ENCODE data around the gene PKD1L1.

The PKD1L1 gene

GRCh38 chr7:47941136-47941844 lies 7.0 kb downstream of the PKD1L1 start:
- peaks cover 13% of the 10 kb centered on the region for H3K4me1 ChIP-seq (ENCODE audit: insufficient read depth, poor library complexity, severe bottlenecking)
- ATAC-seq (ENCODE audit: low read depth) (peak; percentile 77), DNase-seq (ENCODE audit: low spot score) (no peak)
- no peaks in the 10 kb centered on the region for H3K36me3 ChIP-seq (ENCODE audit: low read depth)
- H3K27me3 ChIP-seq (ENCODE audit: insufficient read depth, poor library complexity, severe bottlenecking): no peaks in the 10 kb centered on the region
- no peak overlapping the region for H3K4me3 ChIP-seq (ENCODE audit: severe bottlenecking)
- no peaks in the 10 kb centered on the region for H3K9me3 ChIP-seq (ENCODE audit: severe bottlenecking)
- peak overlapping the region; percentile 60 for H3K27ac ChIP-seq (ENCODE audit: poor library complexity, severe bottlenecking)
- TF ChIP-seq CTCF (IDR thresholded peaks at IDR 0.05; ENCODE audit: poor library complexity, severe bottlenecking): no peak

- no peaks in the 10 kb centered on the region for H3K9me3 ChIP-seq (ENCODE audit: severe bottlenecking)
- no peak for DNase-seq (ENCODE audit: low spot score)
- TF ChIP-seq CTCF (IDR thresholded peaks at IDR 0.05; ENCODE audit: poor library complexity, severe bottlenecking): no peak
- H3K4me1 ChIP-seq (ENCODE audit: insufficient read depth, poor library complexity, severe bottlenecking): peaks cover 13% of the 10 kb centered on the region
- H3K27me3 ChIP-seq (ENCODE audit: insufficient read depth, poor library complexity, severe bottlenecking): no peaks in the 10 kb centered on the region
- peak overlapping the region; percentile 60 for H3K27ac ChIP-seq (ENCODE audit: poor library complexity, severe bottlenecking)
- ATAC-seq (ENCODE audit: low read depth): no peak
- no peaks in the 10 kb centered on the region for H3K36me3 ChIP-seq (ENCODE audit: low read depth)
- no peak overlapping the region for H3K4me3 ChIP-seq (ENCODE audit: severe bottlenecking)
Observed at GRCh38 chr7:47940088-47941013, 7.9 kb downstream of the PKD1L1 start.

DNA sequence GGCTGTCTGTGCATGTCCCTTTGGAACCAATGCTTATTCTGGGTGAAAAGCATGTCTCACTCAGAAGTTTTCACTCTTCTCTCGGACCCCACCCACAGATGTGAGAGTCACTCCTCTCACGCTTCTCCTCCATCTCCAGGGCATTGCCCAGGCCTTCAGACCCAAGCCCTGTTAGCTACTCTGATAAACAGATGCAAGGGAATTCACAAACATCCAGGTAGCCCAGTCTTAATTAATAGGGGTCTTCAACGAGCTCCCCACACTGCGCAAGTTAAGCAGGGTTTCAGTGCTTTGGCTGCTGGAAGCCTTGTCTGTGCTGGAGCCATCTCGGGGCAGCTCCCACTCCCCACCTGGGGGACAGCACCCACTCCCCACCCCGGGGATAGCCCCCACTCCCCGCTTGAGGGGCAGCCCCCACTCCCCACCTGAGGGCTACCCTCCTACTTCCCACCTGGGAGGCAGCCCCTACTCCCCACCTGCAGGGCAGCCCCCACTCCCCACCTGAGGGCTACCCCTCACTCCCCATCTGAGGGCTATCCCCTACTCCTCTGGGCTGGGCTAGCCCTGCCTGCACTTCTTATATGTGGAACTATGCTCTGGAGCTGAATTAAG lies 8.7 kb downstream of the PKD1L1 start:
- no peak for ATAC-seq (ENCODE audit: low read depth)
- H3K9me3 ChIP-seq (ENCODE audit: severe bottlenecking): no peaks in the 10 kb centered on the region

DNA sequence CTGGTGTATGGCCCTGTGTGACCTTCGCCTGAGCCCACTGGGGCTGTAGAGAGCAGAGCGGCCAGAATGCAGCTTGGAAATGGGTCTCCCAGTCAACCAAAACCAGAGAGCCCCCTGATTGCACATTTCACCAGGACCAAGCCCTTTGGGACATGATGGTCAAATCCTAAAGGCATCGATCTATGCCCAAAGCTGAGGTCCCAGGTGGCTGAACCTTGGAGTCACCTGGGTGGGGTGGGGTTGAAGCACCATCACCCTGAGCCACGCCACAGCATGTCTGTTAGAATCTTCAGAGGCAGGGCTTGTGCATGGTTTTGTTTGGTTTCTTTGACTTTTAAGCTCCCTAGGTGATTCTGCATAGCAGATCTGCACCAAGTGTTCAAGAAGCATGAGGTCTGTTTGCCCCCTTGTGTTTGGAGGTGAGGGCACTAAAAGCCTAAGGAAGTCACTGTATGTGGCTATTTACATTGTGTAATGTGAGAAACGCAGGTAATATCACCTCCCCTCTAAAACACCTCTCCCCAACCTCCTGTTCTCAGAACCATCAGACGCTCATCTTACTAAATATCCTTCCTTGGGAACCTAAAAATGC lies 9.6 kb downstream of the PKD1L1 start:
- Histone ChIP-seq H3K36me3 (ENCODE audit: low read depth) (no peaks in the 10 kb centered on the region), H3K9me3 (ENCODE audit: severe bottlenecking) (no peaks in the 10 kb centered on the region), H3K27me3 (ENCODE audit: insufficient read depth, poor library complexity, severe bottlenecking) (no peaks in the 10 kb centered on the region), H3K4me3 (ENCODE audit: severe bottlenecking) (no peak overlapping the region), H3K4me1 (ENCODE audit: insufficient read depth, poor library complexity, severe bottlenecking) (peaks cover 13% of the 10 kb centered on the region), H3K27ac (ENCODE audit: poor library complexity, severe bottlenecking) (no peak overlapping the region)
- ATAC-seq (ENCODE audit: low read depth) (no peak), DNase-seq (ENCODE audit: low spot score) (no peak)
- TF ChIP-seq CTCF (IDR thresholded peaks at IDR 0.05; ENCODE audit: poor library complexity, severe bottlenecking): peak; percentile 38

More for the DNA sequence above, 8.7 kb downstream of the PKD1L1 start:
- DNase-seq (ENCODE audit: low spot score): no peak
- H3K36me3 ChIP-seq (ENCODE audit: low read depth): no peaks in the 10 kb centered on the region
- H3K27me3 ChIP-seq (ENCODE audit: insufficient read depth, poor library complexity, severe bottlenecking): no peaks in the 10 kb centered on the region
- no peak overlapping the region for H3K27ac ChIP-seq (ENCODE audit: poor library complexity, severe bottlenecking)
- peaks cover 13% of the 10 kb centered on the region for H3K4me1 ChIP-seq (ENCODE audit: insufficient read depth, poor library complexity, severe bottlenecking)
- TF ChIP-seq CTCF (IDR thresholded peaks at IDR 0.05; ENCODE audit: poor library complexity, severe bottlenecking): no peak
- H3K4me3 ChIP-seq (ENCODE audit: severe bottlenecking): no peak overlapping the region
